ENCODE results near the gene FBH1. TPM values are rescaled to one million over a fixed set of nuclear protein-coding genes. Genes with fewer than 3 reads are reported as not detected.
"Not testable (repeated sequence)": the region's sequence is repeated elsewhere in the genome, so short reads cannot be mapped to it uniquely, and the experiment has no call there.

FBH1 gene
- total and polyA plus RNA-seq, 7 experiments from 2014 or later = 59.9 to 105 (median 78.6) TPM

- H3K9me3 Mint-ChIP-seq; H3K4me3 ChIP-seq (ENCODE audit: low read length); H3K9me3 ChIP-seq (ENCODE audit: control insufficient read depth in 2 of 3, low read length in 3 of 3); H3K27ac Mint-ChIP-seq; H3K4me1 Mint-ChIP-seq; H3K4me3 Mint-ChIP-seq; H3K36me3 ChIP-seq (ENCODE audit: control insufficient read depth in 2 of 3, insufficient read depth in 3 of 3, low read length in 3 of 3); H3K27me3 ChIP-seq (ENCODE audit: control insufficient read depth in 2 of 2, insufficient read depth in 2 of 2, low read length in 2 of 2); DNase-seq; H3K36me3 Mint-ChIP-seq; H3K4me1 ChIP-seq (ENCODE audit: control insufficient read depth in 2 of 2, insufficient read depth in 2 of 2, low read length in 2 of 2); POLR2A ChIA-PET; H3K27ac ChIP-seq (ENCODE audit: low read depth, low read length); intact Hi-C loops (cut with micrococcal nuclease); ATAC-seq; H3K27me3 Mint-ChIP-seq: not testable (repeated sequence)
- CTCF ChIA-PET = interaction anchor here (0.6 kb wide), 1 partner anchor 1657 kb away, joined by 4 read pairs; no protein-coding TSS in a partner anchor
Observed at GRCh38 chr10:5846667-5847066, 43.4 kb upstream of the FBH1 start.

DNA sequence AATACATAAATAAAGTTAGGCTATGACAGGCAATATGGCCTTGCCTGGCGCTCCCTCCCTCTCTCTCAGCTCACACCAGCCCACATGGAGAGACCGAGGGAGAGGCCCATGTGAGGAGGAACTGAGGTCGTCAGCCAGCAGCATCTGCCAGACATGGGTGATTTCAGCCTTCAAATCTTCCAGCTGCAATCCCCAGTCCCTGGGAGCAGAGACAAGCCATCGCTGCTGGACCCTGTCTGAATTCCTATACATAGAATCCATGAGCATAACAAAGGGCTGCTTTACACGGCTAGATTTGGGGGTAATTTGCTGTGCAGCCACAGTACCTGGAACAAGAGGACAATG is 35.9 kb upstream of the FBH1 start:
- Mint-ChIP-seq H3K27me3 (peaks cover 0 to 11% (median 4%) of the 10 kb centered on the region in 5 donors), H3K4me1 (peaks cover 0 to 3% (median 0%) of the 10 kb centered on the region in 7 donors), H3K9me3 (peaks cover 0 to 1% (median 0%) of the 10 kb centered on the region in 11 donors), H3K27ac (no peak overlapping the region), H3K4me3 (no peak overlapping the region), H3K36me3 (peaks cover 0 to 3% (median 0%) of the 10 kb centered on the region in 5 donors)
- POLR2A ChIA-PET = interaction anchor here (0.7 kb wide), 1 partner anchor 101 kb away, joined by 4 read pairs; no protein-coding TSS in a partner anchor
- Histone ChIP-seq H3K9me3 (ENCODE audit: control insufficient read depth in 2 of 3, low read length in 3 of 3) (no peaks in the 10 kb centered on the region), H3K4me3 (ENCODE audit: low read length) (no peak overlapping the region), H3K36me3 (ENCODE audit: control insufficient read depth in 2 of 3, insufficient read depth in 3 of 3, low read length in 3 of 3) (no peaks in the 10 kb centered on the region), H3K4me1 (ENCODE audit: control insufficient read depth in 2 of 2, insufficient read depth in 2 of 2, low read length in 2 of 2) (no peaks in the 10 kb centered on the region), H3K27me3 (ENCODE audit: control insufficient read depth in 2 of 2, insufficient read depth in 2 of 2, low read length in 2 of 2) (no peaks in the 10 kb centered on the region), H3K27ac (ENCODE audit: low read depth, low read length) (no peak overlapping the region)
- ATAC-seq = no peak
- intact Hi-C loops (cut with micrococcal nuclease) = no loop called here
- DNase-seq = no peak
- CTCF ChIA-PET = no interaction called here

DNA sequence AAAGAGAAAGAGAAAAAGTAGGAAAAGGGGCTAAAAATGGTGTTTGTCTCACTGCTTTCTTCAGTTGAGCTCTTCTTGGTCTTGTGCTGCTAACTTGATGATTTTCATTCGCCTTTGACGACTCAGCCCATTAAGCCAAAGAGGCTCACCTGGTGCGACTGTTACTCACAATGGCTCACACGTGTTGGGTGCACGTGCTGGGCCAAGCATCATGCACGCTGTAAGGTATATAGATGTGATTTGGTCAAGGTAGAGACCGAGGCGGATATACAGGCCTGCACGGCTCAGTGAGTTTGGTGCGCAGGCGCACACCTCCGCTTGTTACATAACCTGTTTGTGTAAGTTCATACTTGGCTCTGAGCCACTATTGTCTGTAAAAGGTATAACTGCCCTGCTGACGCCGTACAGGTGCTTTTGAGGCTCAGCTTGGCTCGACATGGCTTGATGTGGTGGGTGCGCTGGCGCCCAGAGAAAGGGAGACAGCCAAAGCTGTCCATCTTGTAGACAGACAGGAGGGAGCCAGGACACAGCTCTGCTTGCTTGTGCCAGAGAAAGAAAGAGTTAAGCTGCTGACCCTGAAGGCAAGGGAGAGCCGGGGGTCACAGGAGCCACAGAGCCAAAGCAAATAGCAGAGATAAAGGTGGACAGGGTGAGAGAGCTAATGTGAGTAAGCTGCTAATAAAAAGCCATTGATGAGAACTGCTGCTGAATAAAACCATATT is 33.9 kb upstream of the FBH1 start:
- intact Hi-C loops (cut with micrococcal nuclease) = no loop called here
- CTCF ChIA-PET = interaction anchor here (0.6 to 0.7 kb wide), 2 partner anchors 543 to 1151 kb away, joined by 3 to 4 read pairs; no protein-coding TSS in a partner anchor

DNA sequence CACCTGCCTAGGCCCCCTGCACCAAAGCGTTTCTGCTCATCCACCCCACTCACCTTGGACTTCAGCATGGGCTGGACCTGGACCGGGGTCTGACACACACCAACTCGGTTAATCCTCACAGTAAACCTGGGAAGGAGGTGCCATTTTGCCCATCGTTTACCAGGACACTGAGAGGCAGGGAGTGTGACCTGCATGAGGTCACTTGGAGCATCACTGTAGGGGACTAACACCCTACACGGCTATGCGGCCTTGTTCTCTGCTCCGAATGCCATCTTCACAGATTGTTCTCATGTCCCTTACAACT is 33.4 kb upstream of the FBH1 start:
- H3K27me3 Mint-ChIP-seq = peaks cover 0 to 11% (median 4%) of the 10 kb centered on the region in 5 donors
- H3K4me3 Mint-ChIP-seq = no peak overlapping the region
- ChIA-PET CTCF (no interaction called here), POLR2A (interaction anchor here (0.6 kb wide), 1 partner anchor 178 kb away, joined by 3 read pairs; no protein-coding TSS in a partner anchor)
- H3K4me1 ChIP-seq (ENCODE audit: control insufficient read depth in 2 of 2, insufficient read depth in 2 of 2, low read length in 2 of 2) = no peaks in the 10 kb centered on the region
- H3K9me3 ChIP-seq (ENCODE audit: control insufficient read depth in 2 of 3, low read length in 3 of 3) = no peaks in the 10 kb centered on the region
- no peak for ATAC-seq
- no peaks in the 10 kb centered on the region for H3K36me3 ChIP-seq (ENCODE audit: control insufficient read depth in 2 of 3, insufficient read depth in 3 of 3, low read length in 3 of 3)
- peaks cover 0 to 3% (median 0%) of the 10 kb centered on the region in 5 donors for H3K36me3 Mint-ChIP-seq
- no peak overlapping the region for H3K27ac Mint-ChIP-seq
- no peaks in the 10 kb centered on the region for H3K27me3 ChIP-seq (ENCODE audit: control insufficient read depth in 2 of 2, insufficient read depth in 2 of 2, low read length in 2 of 2)
- intact Hi-C loops (cut with micrococcal nuclease) = no loop called here
- no peaks in the 10 kb centered on the region for H3K9me3 Mint-ChIP-seq
- H3K4me3 ChIP-seq (ENCODE audit: low read length) = no peak overlapping the region
- peaks cover 0 to 3% (median 0%) of the 10 kb centered on the region in 7 donors for H3K4me1 Mint-ChIP-seq
- DNase-seq = no peak
- no peak overlapping the region for H3K27ac ChIP-seq (ENCODE audit: low read depth, low read length)

More for the DNA sequence above, 33.9 kb upstream of the FBH1 start:
- Histone ChIP-seq H3K9me3 (ENCODE audit: control insufficient read depth in 2 of 3, low read length in 3 of 3) (no peaks in the 10 kb centered on the region), H3K36me3 (ENCODE audit: control insufficient read depth in 2 of 3, insufficient read depth in 3 of 3, low read length in 3 of 3) (no peaks in the 10 kb centered on the region), H3K27ac (ENCODE audit: low read depth, low read length) (no peak overlapping the region), H3K4me1 (ENCODE audit: control insufficient read depth in 2 of 2, insufficient read depth in 2 of 2, low read length in 2 of 2) (no peaks in the 10 kb centered on the region), H3K27me3 (ENCODE audit: control insufficient read depth in 2 of 2, insufficient read depth in 2 of 2, low read length in 2 of 2) (no peaks in the 10 kb centered on the region), H3K4me3 (ENCODE audit: low read length) (no peak overlapping the region)
- Mint-ChIP-seq H3K36me3 (peaks cover 0 to 3% (median 0%) of the 10 kb centered on the region in 5 donors), H3K27me3 (peaks cover 0 to 11% (median 4%) of the 10 kb centered on the region in 5 donors), H3K9me3 (no peaks in the 10 kb centered on the region), H3K27ac (no peak overlapping the region), H3K4me1 (peaks cover 0 to 3% (median 0%) of the 10 kb centered on the region in 7 donors), H3K4me3 (no peak overlapping the region)
- POLR2A ChIA-PET = interaction anchor here (0.6 kb wide), 1 partner anchor 178 kb away, joined by 3 read pairs; no protein-coding TSS in a partner anchor
- no peak for DNase-seq
- no peak for ATAC-seq

- no peak overlapping the region for H3K4me3 Mint-ChIP-seq
- H3K36me3 Mint-ChIP-seq = peaks cover 0 to 20% (median 2%) of the 10 kb centered on the region in 5 donors
- H3K27ac ChIP-seq (ENCODE audit: low read depth, low read length) = no peak overlapping the region
- no peak overlapping the region for H3K4me3 ChIP-seq (ENCODE audit: low read length)
- H3K27me3 ChIP-seq (ENCODE audit: control insufficient read depth in 2 of 2, insufficient read depth in 2 of 2, low read length in 2 of 2) = no peaks in the 10 kb centered on the region
- H3K9me3 ChIP-seq (ENCODE audit: control insufficient read depth in 2 of 3, low read length in 3 of 3) = no peaks in the 10 kb centered on the region
- DNase-seq (no peak), ATAC-seq (no peak)
- no peaks in the 10 kb centered on the region for H3K36me3 ChIP-seq (ENCODE audit: control insufficient read depth in 2 of 3, insufficient read depth in 3 of 3, low read length in 3 of 3)
- peaks cover 0 to 2% (median 0%) of the 10 kb centered on the region in 11 donors for H3K9me3 Mint-ChIP-seq
- POLR2A ChIA-PET = no interaction called here
- no peaks in the 10 kb centered on the region for H3K4me1 Mint-ChIP-seq
- intact Hi-C loops (cut with micrococcal nuclease) = no loop called here
- CTCF ChIA-PET = no interaction called here
- peaks cover 0 to 7% (median 0%) of the 10 kb centered on the region in 5 donors for H3K27me3 Mint-ChIP-seq
- H3K27ac Mint-ChIP-seq = no peak overlapping the region
- H3K4me1 ChIP-seq (ENCODE audit: control insufficient read depth in 2 of 2, insufficient read depth in 2 of 2, low read length in 2 of 2) = no peaks in the 10 kb centered on the region
Observed at GRCh38 chr10:5858811-5859210, 31.2 kb upstream of the FBH1 start.

DNA sequence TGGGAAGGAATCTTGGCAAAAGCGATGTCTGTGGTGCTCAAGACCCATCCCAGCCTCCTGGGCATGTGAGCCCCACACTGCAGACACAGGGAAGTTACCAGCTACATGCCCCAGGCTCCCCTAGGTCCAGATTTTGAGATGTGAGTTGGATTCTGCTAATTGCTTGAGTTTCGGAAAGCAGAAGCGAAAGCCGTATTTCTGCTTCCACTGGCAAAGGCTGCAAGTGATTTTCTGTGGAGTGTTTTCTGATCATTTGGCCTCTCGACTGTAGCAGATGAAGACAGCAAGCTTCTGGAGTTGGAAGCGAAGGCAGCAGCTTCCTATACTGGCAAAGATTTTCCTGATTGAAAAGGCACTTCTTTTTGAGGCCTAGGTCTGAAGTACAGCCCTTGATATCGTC is 30.0 kb upstream of the FBH1 start:
- POLR2A ChIA-PET = interaction anchor here (0.5 kb wide), 1 partner anchor 14 kb away, joined by 3 read pairs; no protein-coding TSS in a partner anchor
- DNase-seq = no peak
- Mint-ChIP-seq H3K9me3 (peaks cover 0 to 2% (median 0%) of the 10 kb centered on the region in 11 donors), H3K4me1 (no peaks in the 10 kb centered on the region), H3K36me3 (peaks cover 0 to 28% (median 10%) of the 10 kb centered on the region in 5 donors), H3K4me3 (no peak overlapping the region), H3K27me3 (peaks cover 0 to 4% (median 0%) of the 10 kb centered on the region in 5 donors), H3K27ac (no peak overlapping the region)
- CTCF ChIA-PET = interaction anchor here (0.6 kb wide), 2 partner anchors 221 to 243 kb away, joined by 3 to 7 read pairs; no protein-coding TSS in a partner anchor
- H3K27ac ChIP-seq (ENCODE audit: low read depth, low read length) = no peak overlapping the region
- no peaks in the 10 kb centered on the region for H3K9me3 ChIP-seq (ENCODE audit: control insufficient read depth in 2 of 3, low read length in 3 of 3)
- H3K4me1 ChIP-seq (ENCODE audit: control insufficient read depth in 2 of 2, insufficient read depth in 2 of 2, low read length in 2 of 2) = no peaks in the 10 kb centered on the region
- intact Hi-C loops (cut with micrococcal nuclease) = no loop called here
- H3K4me3 ChIP-seq (ENCODE audit: low read length) = no peak overlapping the region
- no peaks in the 10 kb centered on the region for H3K36me3 ChIP-seq (ENCODE audit: control insufficient read depth in 2 of 3, insufficient read depth in 3 of 3, low read length in 3 of 3)
- no peak for ATAC-seq
- H3K27me3 ChIP-seq (ENCODE audit: control insufficient read depth in 2 of 2, insufficient read depth in 2 of 2, low read length in 2 of 2) = no peaks in the 10 kb centered on the region
